Kidney capillary endothelial cell (primary cell): Measurements from ENCODE around the gene CCHCR1.

Source experiments
- DNase-seq: peaks from one replicate; pipeline ENCODE4 v3.0.0-alpha.2; 2018; ENCODE audit warnings: low spot score

CCHCR1 gene

DNA sequence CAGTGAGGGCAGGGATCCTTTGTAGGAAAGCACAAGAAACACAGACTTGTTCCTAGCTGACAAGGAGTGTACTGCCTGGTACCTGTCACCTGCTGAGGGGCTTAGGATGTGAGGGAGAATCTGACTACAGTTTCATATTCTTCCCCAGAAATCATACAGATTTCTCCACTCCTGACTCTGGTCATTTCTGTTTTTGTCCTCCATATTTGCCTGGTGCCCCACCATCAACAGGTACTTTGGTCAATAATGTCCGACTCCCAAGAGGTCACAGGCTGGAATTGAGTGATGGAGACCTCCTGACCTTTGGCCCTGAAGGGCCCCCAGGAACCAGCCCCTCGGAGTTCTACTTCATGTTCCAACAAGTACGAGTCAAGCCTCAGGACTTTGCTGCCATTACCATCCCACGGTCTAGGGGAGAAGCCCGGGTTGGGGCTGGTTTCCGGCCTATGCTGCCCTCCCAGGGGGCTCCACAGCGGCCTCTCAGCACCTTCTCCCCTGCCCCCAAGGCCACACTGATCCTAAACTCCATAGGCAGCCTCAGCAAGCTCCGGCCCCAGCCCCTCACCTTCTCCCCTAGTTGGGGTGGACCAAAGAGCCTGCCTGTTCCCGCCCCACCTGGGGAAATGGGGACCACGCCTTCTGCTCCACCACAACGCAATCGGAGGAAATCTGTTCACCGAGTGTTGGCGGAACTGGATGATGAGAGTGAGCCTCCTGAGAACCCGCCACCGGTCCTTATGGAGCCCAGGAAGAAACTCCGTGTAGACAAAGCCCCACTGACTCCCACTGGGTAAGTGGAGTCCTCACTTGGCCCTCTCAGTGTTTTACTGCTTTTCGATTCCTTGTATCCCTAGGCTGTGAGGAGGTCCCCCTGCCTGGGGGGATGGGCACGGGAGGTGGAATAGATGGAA, 3.9 kb upstream of the CCHCR1 start:
- DNase-seq = no peak

DNA sequence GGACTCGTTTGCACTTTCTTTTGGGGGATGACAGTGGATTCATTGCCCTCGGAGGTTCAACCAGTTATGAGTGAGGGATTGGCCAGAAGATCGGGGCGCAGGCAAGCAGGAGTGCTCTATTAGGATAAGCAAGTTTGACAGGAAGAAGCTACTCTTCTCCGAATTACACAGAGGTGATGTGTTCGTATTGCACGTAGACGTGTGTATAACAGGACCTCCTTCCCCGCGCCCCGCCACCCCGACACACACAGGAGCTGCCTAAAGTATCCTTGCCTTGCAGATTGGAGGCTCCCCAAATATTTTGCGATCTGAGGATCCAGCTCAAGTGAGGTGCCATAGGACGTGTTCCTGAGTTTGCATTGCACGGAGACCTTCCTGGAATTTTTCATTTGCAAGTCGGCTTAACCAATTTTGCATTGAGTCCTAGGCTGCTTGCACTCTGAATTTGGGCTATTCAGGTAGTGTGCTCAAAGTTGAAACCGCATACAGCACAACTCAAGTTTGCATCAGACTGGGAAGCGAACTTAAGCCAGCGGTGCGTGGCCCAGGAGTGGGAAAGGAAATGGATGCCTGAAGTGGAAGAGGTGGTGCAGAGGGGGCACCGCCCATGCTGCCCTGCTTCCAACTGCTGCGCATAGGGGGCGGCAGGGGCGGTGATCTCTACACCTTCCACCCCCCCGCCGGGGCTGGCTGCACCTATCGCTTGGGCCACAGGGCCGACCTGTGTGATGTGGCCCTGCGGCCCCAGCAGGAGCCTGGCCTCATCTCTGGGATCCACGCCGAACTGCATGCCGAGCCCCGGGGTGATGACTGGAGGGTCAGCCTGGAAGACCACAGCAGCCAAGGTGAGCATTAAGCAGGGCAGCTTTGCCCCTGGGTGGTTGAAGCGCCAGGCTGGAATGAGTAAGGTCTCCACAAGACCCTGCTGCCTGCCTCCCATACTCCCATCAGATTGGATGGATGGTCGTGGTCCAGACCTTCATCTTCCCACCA, 1.6 kb upstream of the CCHCR1 start:
- DNase-seq = peak; percentile 31

DNA sequence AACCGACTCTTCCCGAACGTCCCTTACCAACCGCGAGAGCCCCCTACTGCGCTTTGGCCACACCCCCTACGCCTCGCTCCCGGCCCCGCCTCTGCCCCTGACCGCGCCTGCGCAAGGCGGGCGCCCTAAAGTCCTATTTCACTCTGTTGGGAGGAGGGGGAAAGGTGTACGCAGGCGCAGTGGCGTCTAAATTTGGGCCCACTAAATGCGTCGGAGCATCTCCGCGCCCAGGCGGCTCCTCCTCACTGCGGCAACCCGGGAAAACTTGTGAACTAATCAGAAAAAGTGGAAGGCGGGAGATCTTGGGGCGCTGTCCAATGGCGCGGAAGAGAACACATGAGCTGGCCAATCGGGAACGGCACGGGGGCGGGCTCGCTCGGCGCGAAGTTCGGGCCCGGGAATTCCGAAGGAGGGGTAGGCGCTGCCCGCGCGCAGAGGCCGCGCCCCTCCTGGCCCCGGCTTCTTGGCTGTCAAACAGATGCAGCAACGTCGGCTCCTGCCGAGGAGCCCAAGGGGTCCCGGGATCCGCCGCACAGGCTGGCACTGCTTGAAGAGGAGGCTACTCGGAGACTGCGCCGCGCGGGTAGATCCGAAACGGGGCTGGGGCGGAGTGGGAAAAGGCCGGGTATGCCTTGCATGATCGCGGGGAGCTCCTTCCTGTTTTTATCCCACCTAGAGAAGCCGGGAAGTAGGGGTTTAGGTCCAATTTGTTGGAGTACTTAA, 699 bp upstream of the CCHCR1 start, which contains the start of gene TCF19:
Gene TCF19, plus strand, starts transcription at position 450 of the 723 bp plus-strand sequence. CDS start 881 bp downstream, outside the sequence.
- DNase-seq = peak; percentile 99

DNA sequence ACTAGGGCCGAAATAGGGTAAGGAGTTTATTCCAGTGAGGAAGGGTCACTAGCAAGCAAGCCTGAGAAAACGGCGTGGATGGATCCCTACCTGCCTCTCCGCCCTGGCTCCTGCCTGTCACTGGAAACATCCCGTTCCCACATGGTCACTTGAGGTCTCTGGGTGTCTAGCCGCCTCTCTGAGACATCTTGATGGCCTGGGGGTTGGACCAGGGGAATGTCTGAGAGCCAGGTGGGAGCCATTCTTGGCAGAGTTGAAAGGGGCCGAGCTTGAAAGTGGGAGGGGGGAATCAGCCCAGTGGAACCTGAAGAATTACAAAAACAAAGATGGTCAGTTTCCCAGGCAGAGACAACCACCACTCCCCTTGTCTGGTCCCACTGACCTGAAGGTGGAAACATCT, 961 bp downstream of the CCHCR1 start:
- DNase-seq = no peak

DNA sequence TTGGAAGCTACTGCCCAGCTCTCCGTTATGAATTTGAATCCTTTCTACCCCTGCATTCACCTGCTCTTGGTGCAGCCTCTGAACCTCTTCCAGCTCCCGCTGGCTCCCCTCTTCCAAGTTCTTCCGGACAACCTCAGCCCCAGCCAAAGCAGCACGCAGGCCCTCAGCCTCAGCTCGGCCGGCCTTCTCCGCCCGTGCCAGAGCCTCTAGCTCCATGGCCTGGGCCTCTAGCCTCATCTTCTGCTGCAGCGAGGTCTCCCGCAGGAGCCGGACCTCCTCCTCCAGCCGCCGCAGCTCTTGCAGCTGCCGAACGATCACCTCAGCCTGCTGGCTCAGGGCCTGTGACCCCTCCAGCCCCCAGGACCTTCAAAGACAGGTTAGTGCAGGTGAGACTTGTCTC, 3.2 kb downstream of the CCHCR1 start:
- DNase-seq = no peak

DNA sequence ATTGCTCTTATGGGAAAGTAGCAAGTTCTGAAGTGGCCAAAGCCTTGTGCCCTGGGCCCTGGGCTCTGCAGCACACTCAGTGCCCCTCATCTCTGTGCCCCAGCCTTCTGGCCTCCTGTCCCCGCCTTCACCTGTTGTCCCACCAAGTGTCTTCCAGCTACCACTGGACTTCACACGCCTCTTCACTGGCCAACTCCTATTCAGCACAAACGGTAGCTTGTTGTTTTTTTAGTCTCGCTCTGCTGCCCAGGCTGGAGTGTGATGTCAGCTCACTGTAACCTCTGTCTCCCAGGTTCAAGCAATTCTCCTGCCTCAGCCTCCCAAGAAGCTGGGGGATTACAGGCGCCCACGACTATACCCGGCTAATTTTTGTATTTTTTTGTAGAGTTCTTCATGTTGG, 4.8 kb downstream of the CCHCR1 start:
- DNase-seq = no peak

DNA sequence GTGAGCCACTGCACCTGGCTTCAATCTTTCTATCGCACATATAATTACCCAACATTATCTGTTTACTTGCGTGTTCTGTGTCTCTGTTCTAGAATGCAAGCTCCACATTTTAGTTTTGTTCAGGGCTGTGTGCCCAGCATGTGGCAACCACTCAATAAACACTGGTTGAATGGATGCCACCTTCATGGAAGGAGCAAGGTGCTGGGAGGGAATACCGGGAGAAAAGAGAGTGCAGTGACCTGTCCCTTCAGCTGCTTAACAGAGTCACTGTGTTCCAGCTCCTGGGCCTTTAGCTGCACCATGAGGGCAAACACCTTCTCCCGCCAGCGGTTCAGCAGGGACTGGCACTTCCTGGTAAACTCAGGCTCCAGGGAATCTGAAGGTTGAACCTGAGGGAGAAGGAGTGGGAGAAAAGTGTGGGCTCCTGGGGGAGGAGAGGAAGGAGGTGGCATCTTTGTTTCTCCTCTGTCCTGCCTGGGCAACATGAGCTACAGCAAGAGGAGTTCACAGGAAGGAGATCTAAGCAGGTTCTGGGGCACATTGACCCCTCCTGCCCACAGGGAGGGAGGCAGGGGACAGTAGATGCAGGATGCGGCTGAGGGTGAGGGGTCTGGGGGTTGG, 7.7 kb downstream of the CCHCR1 start:
- DNase-seq = no peak

DNA sequence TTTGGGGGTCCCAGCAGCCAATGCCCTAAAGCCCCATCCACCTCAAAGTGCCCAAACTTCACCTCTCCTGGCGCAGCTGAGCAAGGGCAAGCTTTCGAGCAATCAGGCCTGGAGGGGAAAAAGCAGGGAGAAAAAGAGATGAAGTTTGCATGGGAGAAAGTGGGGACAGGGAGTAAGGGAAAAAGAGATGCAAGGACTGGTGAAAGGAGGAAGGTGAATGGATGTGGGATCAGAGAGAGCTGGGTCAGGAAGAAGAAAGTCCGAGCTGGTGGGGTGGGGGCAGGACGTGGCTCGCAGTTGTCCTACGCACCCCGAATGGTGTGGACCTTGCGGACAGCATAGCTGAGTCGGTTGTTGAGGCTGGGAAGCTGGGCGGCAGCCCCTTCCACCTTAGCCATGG, 12.2 kb downstream of the CCHCR1 start:
- no peak for DNase-seq

DNA sequence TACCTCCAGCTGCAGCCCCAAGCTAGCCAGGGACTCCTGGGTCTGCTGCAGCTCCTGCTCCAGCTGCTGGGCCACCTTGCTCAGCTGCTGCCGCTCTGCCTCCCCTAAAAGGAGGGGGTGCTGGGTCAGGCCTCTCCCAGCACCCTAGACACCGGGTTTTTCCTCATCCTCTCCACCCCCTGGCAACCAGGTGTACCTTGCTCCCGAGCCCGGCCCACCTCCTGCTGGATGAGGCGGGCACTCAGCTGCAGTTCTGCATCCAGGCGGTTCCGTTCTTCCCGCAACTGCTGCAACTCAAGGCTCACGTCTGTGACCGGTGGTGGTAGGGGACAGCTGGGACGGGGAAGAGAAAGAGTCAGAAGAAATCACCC, 12.6 kb downstream of the CCHCR1 start:
- DNase-seq = no peak

DNA sequence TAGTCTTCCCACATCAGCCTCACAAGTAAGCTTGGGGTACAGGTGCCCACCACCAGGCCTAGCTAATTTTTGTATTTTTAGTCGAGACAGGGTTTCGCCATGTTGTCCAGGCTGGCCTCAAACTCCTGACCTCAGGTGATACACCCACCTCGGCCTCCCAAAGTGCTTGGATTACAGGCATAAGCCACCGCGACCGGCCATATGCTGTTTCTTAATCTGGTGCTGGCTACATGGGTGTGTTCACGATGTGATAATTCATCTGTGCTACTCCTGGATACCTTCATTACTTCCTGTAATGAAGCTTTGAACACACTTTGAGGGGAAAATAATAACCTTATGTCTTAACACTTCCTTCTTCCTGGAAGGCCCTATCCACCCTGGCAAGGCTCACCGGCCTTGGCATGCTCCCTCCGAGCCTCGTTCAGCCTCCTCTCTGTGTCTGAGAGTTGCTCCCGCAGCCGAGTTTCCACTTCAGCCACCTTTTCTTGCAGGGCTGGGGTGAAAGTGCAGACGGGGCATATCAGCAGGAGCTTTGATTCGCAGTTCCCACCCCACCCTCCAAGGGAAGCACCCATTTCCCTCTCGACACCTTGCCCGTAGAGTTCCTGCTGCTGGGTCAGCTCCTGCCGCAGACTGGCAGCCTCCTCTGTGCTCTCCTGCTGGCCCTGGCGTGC, 13.2 kb downstream of the CCHCR1 start:
- no peak for DNase-seq

DNA sequence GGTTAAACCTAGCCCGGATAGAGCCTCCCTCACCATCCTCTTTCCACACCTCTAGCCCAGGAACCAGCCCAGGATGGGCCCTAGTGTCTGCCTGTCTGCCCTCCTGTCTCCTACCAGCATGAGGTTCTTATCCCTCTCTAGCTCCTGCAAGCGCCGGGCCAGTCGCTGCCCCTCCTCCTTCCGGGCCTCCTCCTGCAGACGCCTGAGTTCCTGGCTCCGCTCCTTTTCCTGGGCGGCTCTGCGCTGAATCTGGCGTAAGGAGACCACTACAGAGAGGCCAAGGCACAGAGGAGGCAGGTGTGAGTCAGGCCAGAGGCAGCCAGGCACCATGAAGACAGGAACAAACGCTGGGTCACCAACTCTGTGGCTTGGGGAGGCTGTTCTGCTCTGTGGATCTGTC, 14.5 kb downstream of the CCHCR1 start:
- peak; percentile 89 for DNase-seq

DNA sequence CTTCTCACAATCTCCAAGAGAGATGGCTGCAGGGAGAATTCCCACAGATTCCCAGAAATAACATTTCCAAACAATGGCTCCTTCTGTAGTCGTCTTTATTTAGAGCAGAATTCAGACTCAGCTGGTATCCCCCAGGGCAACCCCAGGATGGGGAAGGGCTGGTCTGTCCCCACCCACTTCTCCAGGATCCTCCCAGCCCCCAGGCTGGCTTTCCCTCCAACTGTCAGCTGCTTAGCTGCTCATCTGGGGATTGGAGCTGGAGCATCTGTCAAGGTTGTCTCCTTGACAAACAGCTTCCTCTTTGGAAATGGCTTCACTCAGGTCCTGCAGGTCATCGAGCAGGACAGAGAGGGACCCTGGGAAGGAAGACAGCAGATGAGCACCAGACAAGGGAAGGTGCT, 15.2 kb downstream of the CCHCR1 start:
- DNase-seq = no peak

DNA sequence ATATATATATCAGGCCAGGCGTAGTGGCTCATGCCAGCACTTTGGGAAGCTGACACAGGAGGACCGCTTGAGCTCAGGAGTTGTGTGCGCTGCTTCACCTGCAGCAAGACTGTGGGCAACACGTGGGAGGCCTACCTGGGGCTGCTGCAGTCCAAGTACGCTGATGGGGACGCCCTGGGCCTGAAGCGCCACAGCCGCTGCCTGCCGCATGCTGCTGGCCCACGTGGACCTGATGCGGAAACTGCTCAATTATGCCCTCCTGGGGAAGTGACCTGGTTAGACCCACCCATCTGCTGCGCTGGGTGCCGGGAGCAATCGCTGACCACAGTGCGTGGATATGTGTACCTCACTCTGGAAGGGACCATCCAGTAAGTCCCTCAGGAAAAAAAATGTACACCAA, 17.0 kb downstream of the CCHCR1 start:
- DNase-seq = no peak

DNA sequence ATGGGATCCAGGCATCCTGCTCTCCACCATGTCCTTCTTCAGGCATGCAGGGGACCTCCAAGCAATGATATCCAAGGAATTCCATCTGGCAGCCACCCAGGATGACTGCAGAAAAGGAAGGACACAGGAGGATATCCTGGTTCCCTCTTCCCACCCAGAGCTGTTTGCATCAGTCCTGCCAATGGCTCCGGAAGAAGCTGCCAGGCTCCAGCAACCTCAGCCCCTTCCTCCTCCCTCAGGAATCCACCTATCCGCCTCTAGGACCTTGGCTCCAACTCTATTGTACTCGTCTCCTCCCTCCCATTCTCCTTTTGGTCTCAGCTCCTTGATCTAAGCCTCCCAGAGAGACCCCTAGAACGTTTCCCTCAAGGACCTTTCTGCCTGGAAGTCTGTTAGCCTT, 18.0 kb downstream of the CCHCR1 start:
- peak; percentile 58 for DNase-seq

DNA sequence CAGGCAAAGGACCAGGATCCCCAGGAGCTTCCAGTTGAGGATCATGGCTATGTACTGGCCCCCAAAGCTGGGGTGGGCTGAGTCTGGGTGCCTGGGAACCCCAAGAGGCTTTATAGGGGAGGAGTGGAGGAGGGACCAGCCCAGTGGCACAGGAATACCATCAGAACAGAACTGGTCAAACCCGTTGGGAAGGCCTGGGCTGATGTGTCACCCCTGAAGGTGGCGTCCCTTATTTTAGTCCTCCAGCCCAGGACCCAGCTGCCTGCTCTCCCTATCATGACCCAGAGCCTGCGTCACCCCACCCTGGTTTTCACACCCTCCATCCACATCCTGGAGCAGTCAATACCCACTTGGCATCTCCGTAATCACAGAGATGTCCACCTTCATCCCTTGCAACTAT, 18.6 kb downstream of the CCHCR1 start, which contains the start of gene PSORS1C2:
Gene PSORS1C2, minus strand, starts transcription at position 85 of the 400 bp plus-strand sequence. Its CDS starts 40 bp downstream, at position 45.
- no peak for DNase-seq

DNA sequence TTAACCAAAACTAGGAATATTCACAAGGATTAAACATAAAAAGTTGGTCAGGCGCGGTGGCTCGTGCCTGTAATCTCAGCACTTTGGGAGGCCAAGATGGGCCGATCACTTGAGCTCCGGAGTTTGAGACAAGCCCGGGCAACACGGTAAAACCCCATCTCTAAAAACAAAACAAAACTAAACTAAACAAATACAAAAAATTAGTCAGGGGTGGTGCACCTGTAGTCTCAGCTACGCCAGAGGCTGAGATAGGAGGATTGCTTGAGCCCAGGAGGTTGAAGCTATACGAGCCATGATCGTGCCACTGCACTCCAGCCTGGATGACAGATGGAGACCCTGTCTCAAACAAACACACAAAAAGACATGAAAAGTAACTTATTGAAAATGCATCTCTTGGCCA, 21.9 kb downstream of the CCHCR1 start:
- DNase-seq = no peak

DNA sequence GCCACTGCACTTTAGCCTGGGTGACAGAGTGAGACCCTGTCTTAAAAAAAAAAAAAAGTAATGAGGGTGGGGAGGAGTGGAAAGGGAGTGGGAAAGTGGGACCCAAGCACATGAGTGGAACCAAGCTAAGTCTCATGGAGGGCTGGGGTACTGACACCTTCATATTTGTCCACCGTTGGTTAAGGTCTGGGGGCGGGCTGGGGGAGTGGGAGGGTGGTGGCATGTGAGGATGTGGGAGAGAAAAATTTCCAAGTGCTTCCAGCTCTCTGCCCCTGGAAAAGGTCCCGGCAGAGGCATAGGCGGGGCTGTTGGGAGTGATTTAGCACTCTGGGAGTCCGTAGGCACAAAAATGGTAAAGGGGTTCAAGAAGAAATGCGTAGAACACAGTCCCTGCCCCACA, 24.8 kb downstream of the CCHCR1 start:
- no peak for DNase-seq

DNA sequence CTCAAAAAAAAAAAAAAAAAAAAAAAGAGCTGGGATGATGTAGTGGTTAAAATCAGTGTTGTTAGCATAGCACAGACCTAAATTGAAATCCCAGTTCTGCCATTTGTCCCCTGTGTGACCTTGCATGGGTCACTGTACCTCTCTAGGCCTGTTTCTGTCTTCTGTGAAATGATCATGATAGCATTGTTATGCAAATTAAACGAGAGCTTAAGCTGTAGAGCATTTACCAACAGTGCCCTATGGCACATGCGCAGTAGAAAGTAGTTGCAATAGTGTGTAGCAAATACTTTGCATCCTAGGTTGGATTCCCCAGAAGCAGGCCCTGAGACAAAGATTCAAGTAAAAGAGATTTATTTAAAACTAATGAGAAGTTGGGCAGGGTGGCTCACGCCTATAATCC, 26.0 kb downstream of the CCHCR1 start:
- DNase-seq = no peak

DNA sequence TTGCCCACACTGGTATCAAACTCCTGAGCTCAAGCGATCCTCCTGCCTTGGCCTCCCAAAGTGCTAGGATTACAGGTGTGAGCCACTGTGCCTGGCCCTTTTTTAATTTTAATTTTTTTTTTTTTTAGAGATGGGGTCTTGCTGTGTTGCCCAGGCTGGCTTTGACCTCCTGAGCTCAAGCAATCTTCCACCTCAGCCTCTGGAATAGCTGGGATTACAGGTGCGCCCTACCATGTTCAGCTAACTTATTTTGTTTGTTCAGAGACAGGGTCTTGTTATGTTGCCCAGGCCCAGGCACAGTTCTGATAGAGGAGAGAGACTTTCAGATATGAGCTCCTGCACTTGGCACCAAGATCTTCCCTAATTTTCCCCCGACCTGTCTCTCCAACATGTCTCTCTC, 26.9 kb downstream of the CCHCR1 start:
- no peak for DNase-seq

DNA sequence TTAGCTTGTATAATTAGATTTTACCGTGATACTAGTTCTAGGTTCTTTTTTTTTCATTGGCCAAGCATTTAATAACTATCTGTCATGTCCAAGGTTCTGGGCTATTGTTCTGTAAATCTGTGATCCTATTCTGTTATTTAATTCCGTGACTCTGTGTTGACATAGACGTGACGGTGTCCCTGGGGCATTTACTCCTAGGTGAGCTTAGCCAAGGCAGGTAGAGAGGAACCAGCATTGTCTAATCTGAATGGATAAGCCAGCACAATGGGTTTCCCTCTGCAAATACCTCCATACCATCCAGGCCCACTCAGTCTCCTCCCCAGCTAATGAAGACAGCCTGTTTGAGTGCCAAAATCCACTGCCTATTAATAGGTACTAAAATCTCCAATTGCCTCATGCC, 28.5 kb downstream of the CCHCR1 start:
- no peak for DNase-seq

DNA sequence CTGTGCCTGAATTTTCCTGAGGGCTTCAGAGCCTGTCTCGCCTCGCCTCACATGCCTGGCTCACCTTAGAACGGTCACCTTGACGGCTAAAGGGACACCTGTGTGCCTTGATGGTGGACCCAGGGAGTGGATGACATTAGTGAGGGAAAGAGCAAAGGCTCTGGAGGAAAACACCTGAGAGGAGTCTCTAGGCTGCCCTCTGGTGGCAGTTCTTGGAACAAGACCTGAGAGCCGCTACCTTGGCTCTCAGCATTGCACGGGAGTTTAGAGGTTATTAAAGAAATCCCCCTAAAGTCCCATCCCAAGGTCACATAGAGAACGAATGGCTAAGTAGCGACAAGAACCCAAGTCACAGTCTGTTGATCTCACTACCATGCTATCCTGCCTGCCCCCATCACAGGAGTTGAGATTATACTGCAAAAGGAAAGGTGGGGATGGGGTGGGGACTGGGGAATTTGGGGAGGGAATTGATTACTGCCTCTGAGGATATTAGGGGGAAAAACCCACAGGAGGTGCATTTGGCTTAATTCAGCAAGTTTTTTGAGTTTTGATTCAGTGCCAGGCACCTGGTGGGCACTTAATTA, 29.4 kb downstream of the CCHCR1 start:
- DNase-seq = no peak
